UCSD-AML1 (cell line): Measurements from ENCODE around the gene HOOK2.
"Not testable (repeated sequence)": the region's sequence is repeated elsewhere in the genome, so short reads cannot be mapped to it uniquely, and the experiment has no call there.

ENCODE experiments used
- DNase-seq: peaks from one replicate; lab custom pipeline; 2025; ENCODE audit not compliant: unreplicated experiment; lab: John Stamatoyannopoulos, UW

HOOK2 gene

GRCh38 chr19:12774588-12775555 is at the start of gene HOOK2:
TSS of gene HOOK2 (minus strand) at chr19:12775552. CDS start at chr19:12775449, 103 bp downstream.
- no peak for DNase-seq

GRCh38 chr19:12821761-12822160 is 46.4 kb upstream of the HOOK2 start:
- no peak for DNase-seq

GRCh38 chr19:12817810-12818209 is 42.5 kb upstream of the HOOK2 start:
- not testable (repeated sequence) for DNase-seq

GRCh38 chr19:12817188-12817587 is 41.8 kb upstream of the HOOK2 start:
- DNase-seq: not testable (repeated sequence)

GRCh38 chr19:12815088-12815487 is 39.7 kb upstream of the HOOK2 start:
- no peak for DNase-seq

- peak; percentile 90 for DNase-seq
Observed at GRCh38 chr19:12806242-12807081, 31.1 kb upstream of the HOOK2 start, which contains the start of gene RNASEH2A. TSS of gene RNASEH2A (plus strand) at chr19:12806584. CDS start at chr19:12806674, 90 bp downstream.

- no peak for DNase-seq
Observed at GRCh38 chr19:12804051-12804450, 28.7 kb upstream of the HOOK2 start.

- DNase-seq: no peak
Observed at GRCh38 chr19:12802267-12803106, 27.1 kb upstream of the HOOK2 start.

GRCh38 chr19:12801466-12802266 is 26.3 kb upstream of the HOOK2 start, which contains the start of the genes PRDX2 and THSD8:
TSS of gene PRDX2 (minus strand) at chr19:12801800. CDS start at chr19:12801261, 539 bp downstream.
TSS of gene THSD8 (plus strand) at chr19:12802069. CDS start at chr19:12802072, 3 bp downstream.
- DNase-seq: no peak

GRCh38 chr19:12800923-12801465 is 25.6 kb upstream of the HOOK2 start:
- no peak for DNase-seq

GRCh38 chr19:12800466-12800770 is 25.1 kb upstream of the HOOK2 start:
- DNase-seq: no peak

GRCh38 chr19:12799742-12800465 is 24.6 kb upstream of the HOOK2 start:
- no peak for DNase-seq

- not testable (repeated sequence) for DNase-seq
Observed at GRCh38 chr19:12797607-12798006, 22.3 kb upstream of the HOOK2 start.

GRCh38 chr19:12797141-12797587 is 21.8 kb upstream of the HOOK2 start:
- DNase-seq: no peak

GRCh38 chr19:12796146-12797071 is 21.1 kb upstream of the HOOK2 start:
- peak; percentile 76 for DNase-seq

- no peak for DNase-seq
Observed at GRCh38 chr19:12794971-12795381, 19.6 kb upstream of the HOOK2 start.

GRCh38 chr19:12794196-12794941 is 19.0 kb upstream of the HOOK2 start:
- no peak for DNase-seq
